Liver (tissue), 9 donors: ENCODE data around the gene SLC30A1. TPM values are rescaled to one million over a fixed set of nuclear protein-coding genes. Genes with fewer than 3 reads are reported as not detected.

Source experiments
- DNase-seq: peaks from one replicate; pipeline ENCODE4 v3.0.0-alpha.2; 2017; ENCODE audit warnings: low spot score
- H3K27ac ChIP-seq, 2 donors: one replicate each; pipeline ENCODE4 v1.7.0; 2013; ENCODE audit warnings: inconsistent platforms in 2 of 2, low read length in 2 of 2, control low read depth in 1 of 2, low read depth in 1 of 2, mild to moderate bottlenecking in 1 of 2
- H3K27me3 ChIP-seq, 4 donors: one replicate each; pipeline versions ENCODE4 v1.6.1 to v1.7.0; 2013; ENCODE audit warnings: low read length in 3 of 4, inconsistent platforms in 1 of 4, mild to moderate bottlenecking in 1 of 4, moderate library complexity in 1 of 4; ENCODE audit not compliant: control insufficient read depth in 4 of 4, insufficient read depth in 4 of 4
- H3K36me3 ChIP-seq, 4 donors: one replicate each; pipeline versions ENCODE4 v1.6.1 to v1.7.0; 2013; ENCODE audit warnings: low read length in 3 of 4, mild to moderate bottlenecking in 3 of 4, low read depth in 1 of 4, moderate library complexity in 1 of 4; ENCODE audit not compliant: control insufficient read depth in 4 of 4, insufficient read depth in 3 of 4
- H3K4me1 ChIP-seq, 4 donors: one replicate each; pipeline versions ENCODE4 v1.6.1 to v1.7.0; 2013; ENCODE audit warnings: low read length in 3 of 4, mild to moderate bottlenecking in 3 of 4, moderate library complexity in 1 of 4; ENCODE audit not compliant: control insufficient read depth in 4 of 4, insufficient read depth in 4 of 4
- H3K4me3 ChIP-seq, 3 donors: one replicate each; pipeline versions ENCODE4 v1.6.1 to v1.7.0; 2013; ENCODE audit warnings: low read length in 3 of 3, control low read depth in 1 of 3, low read depth in 1 of 3, mild to moderate bottlenecking in 1 of 3
- H3K9ac ChIP-seq, 2 donors: one replicate each; pipeline ENCODE4 v1.7.0; 2013; ENCODE audit warnings: low read length in 2 of 2, mild to moderate bottlenecking in 2 of 2, moderate library complexity in 2 of 2, control low read depth in 1 of 2, low read depth in 1 of 2
- H3K9me3 ChIP-seq, 4 donors: one replicate each; pipeline versions ENCODE4 v1.6.1 to v1.7.0; 2013; ENCODE audit warnings: low read length in 3 of 4; ENCODE audit not compliant: control insufficient read depth in 4 of 4
- CTCF ChIP-seq: fragments of 150-350 bp; IDR thresholded peaks from 2 replicates; pipeline ENCODE4 v1.5.1; 2017; ENCODE audit warnings: improper control_type of control experiment, low read depth, low read length; ENCODE audit not compliant: missing input control
- EGR1 ChIP-seq, 2 donors: IDR thresholded peaks; 2 replicates each; pipeline ENCODE4 v1.6.1; 2016 to 2018; ENCODE audit warnings: antibody characterized with exemption in 2 of 2, low read depth in 2 of 2
- FOXA1 ChIP-seq: IDR thresholded peaks from 2 replicates; pipeline ENCODE4 v1.6.1; 2016; ENCODE audit warnings: antibody characterized with exemption
- FOXA2 ChIP-seq: IDR thresholded peaks from 2 replicates; pipeline ENCODE4 v1.6.1; 2016; ENCODE audit warnings: antibody characterized with exemption
- GABPA ChIP-seq, 2 donors: IDR thresholded peaks in 1 of 2; conservative IDR thresholded peaks in 1 of 2; 2 replicates each; pipeline ENCODE4 v1.6.1; 2016; ENCODE audit warnings: antibody characterized with exemption in 2 of 2, mild to moderate bottlenecking in 1 of 2, moderate library complexity in 1 of 2
- HNF4A ChIP-seq, 2 donors: conservative IDR thresholded peaks; 2 replicates each; pipeline ENCODE4 v1.6.1; 2016; ENCODE audit warnings: antibody characterized with exemption in 2 of 2, mild to moderate bottlenecking in 2 of 2
- HNF4G ChIP-seq: IDR thresholded peaks from 2 replicates; pipeline ENCODE4 v1.6.1; 2016; ENCODE audit warnings: antibody characterized with exemption
- JUND ChIP-seq, 2 donors: IDR thresholded peaks; 2 replicates each; pipeline ENCODE4 v1.6.1; 2016; ENCODE audit warnings: antibody characterized with exemption in 2 of 2
- MAX ChIP-seq: IDR thresholded peaks from 2 replicates; pipeline ENCODE4 v1.6.1; 2016; ENCODE audit warnings: antibody characterized with exemption
- NR2F2 ChIP-seq: IDR thresholded peaks from 2 replicates; pipeline ENCODE4 v1.6.1; 2016; ENCODE audit warnings: antibody characterized with exemption
- RAD21 ChIP-seq, 2 donors: IDR thresholded peaks; 2 replicates each; pipeline ENCODE4 v1.6.1; 2016; ENCODE audit warnings: antibody characterized with exemption in 2 of 2, mild to moderate bottlenecking in 2 of 2
- REST ChIP-seq: IDR thresholded peaks from 2 replicates; pipeline ENCODE4 v1.6.1; 2016; ENCODE audit warnings: antibody characterized with exemption, mild to moderate bottlenecking
- RXRA ChIP-seq, 2 donors: IDR thresholded peaks; 2 replicates each; pipeline ENCODE4 v1.6.1; 2017 to 2018; ENCODE audit warnings: antibody characterized with exemption in 2 of 2, mild to moderate bottlenecking in 1 of 2
- SP1 ChIP-seq: IDR thresholded peaks from 2 replicates; pipeline ENCODE4 v1.6.1; 2018; ENCODE audit warnings: antibody characterized with exemption, mild to moderate bottlenecking
- TAF1 ChIP-seq: conservative IDR thresholded peaks from 2 replicates; pipeline ENCODE4 v1.6.1; 2016; ENCODE audit warnings: antibody characterized with exemption, mild to moderate bottlenecking
- YY1 ChIP-seq: IDR thresholded peaks from 2 replicates; pipeline ENCODE4 v1.6.1; 2016; ENCODE audit warnings: antibody characterized with exemption, mild to moderate bottlenecking
- WGBS: extraction: QIAGEN DNeasy Blood & Tissue Kit; methylation state at CpG from one replicate; pipeline ENCODE4 v1.1.7; 2013; 5-methylcytosine and 5-hydroxymethylcytosine counted together
- polyA plus RNA-seq, 2 donors: library from polyadenylated mRNA; stranded (reverse) in 1 of 2; unstranded in 1 of 2; fragments of 200-250 nt in 1 of 2; fragments of >200 nt in 1 of 2; fragmentation: Nextera tagmentation in 1 of 2; extraction: Ambion mirVana in 1 of 2; gene quantifications; one replicate each; pipeline versions ENCODE4 v1.2.1 to v1.2.3, GENCODE V29; 2013 to 2015
- total RNA-seq, 2 donors: library from RNA; depleted of rRNA; stranded (reverse); fragments of >200 nt; gene quantifications; one replicate each; pipeline ENCODE4 v1.2.3, GENCODE V29; 2014
- TF ChIP-seq, protein P1 (sequence below): IDR thresholded peaks from 2 replicates; pipeline ENCODE4 v1.6.1; 2016; ENCODE audit warnings: antibody characterized with exemption
- TF ChIP-seq, protein P2 (sequence below): IDR thresholded peaks from 2 replicates; pipeline ENCODE4 v1.6.1; 2016; ENCODE audit warnings: antibody characterized with exemption
- donor health status: healthy.
- donor health status: healthy.
- donor health status: healthy.
- donor health status: healthy.
- donor health status: healthy.

Gene SLC30A1
- total and polyA plus RNA-seq, 4 donors, result 14.9 to 83.3 (median 39.4) TPM

DNA sequence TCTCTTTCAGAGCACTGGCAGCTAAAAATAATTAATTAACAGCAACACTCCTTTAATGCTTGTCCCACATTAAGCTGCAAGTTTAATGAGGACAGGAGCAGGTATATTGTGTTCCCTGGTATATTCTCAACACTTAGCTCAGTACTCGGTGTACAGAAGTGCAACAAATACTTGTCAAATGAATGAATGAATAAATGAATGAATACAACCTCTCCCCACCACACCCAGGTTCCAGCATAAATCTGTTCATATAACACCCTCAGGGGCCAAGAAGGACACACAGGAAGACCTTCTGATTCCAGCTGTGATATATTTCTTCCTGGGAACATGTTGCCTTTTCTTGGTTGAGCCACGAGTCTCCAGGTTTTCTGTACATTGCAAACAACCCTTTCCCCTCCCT lies 48.9 kb downstream of the SLC30A1 start:
- Histone ChIP-seq H3K9me3 (no peaks in the 10 kb centered on the region), H3K36me3 (no peaks in the 10 kb centered on the region), H3K27ac (no peak overlapping the region), H3K27me3 (no peaks in the 10 kb centered on the region), H3K4me1 (peaks cover 0 to 14% (median 5%) of the 10 kb centered on the region in 4 donors), H3K9ac (no peak overlapping the region), H3K4me3 (no peak overlapping the region)
- WGBS, result 88% methylated on average over 2 of the region's 2 CpGs
- TF ChIP-seq HNF4G (no peak), TAF1 (no peak), HNF4A (conservative IDR thresholded peaks at IDR 0.05) (no peak), RAD21 (IDR thresholded peaks at IDR 0.05) (no peak)
- no peak for DNase-seq

DNA sequence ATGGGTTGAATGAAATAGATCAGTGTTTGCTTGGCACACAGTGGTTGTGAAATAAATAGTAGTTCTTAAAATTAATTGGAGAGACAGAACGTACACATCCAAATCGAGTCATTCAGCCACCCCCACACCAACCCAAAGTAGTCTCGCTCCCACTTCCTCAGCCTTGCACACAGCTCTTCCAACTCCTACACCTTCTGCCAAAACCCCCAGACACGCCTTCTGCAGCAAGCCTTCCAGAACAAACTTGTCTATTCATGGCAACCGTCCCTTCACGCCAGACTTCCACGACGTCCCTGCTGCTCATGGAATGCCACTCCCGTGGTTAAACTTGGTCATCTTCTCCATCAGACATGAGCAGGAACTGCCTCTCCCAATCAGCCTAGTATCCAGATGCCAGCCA lies 49.5 kb downstream of the SLC30A1 start:
- no peak overlapping the region for H3K27ac ChIP-seq
- no peaks in the 10 kb centered on the region for H3K9me3 ChIP-seq
- 55% methylated on average over 9 of the region's 9 CpGs for WGBS
- H3K9ac ChIP-seq, result no peak overlapping the region
- H3K4me1 ChIP-seq, result peaks cover 1 to 15% (median 6%) of the 10 kb centered on the region in 4 donors
- H3K4me3 ChIP-seq, result no peak overlapping the region
- no peak for TF ChIP-seq HNF4A (conservative IDR thresholded peaks at IDR 0.05)
- TF ChIP-seq EGR1 (IDR thresholded peaks at IDR 0.05; ENCODE audit: low read depth in 2 of 2), result no peak
- no peak for TF ChIP-seq FOXA2
- no peak for TF ChIP-seq RAD21 (IDR thresholded peaks at IDR 0.05)
- TF ChIP-seq REST, result no peak
- no peak for TF ChIP-seq RXRA (IDR thresholded peaks at IDR 0.05)
- no peak for TF ChIP-seq MAX
- no peak for TF ChIP-seq NR2F2
- no peak for TF ChIP-seq CTCF
- TF ChIP-seq HNF4G, result no peak
- DNase-seq, result no peak
- no peaks in the 10 kb centered on the region for H3K27me3 ChIP-seq
- no peaks in the 10 kb centered on the region for H3K36me3 ChIP-seq

DNA sequence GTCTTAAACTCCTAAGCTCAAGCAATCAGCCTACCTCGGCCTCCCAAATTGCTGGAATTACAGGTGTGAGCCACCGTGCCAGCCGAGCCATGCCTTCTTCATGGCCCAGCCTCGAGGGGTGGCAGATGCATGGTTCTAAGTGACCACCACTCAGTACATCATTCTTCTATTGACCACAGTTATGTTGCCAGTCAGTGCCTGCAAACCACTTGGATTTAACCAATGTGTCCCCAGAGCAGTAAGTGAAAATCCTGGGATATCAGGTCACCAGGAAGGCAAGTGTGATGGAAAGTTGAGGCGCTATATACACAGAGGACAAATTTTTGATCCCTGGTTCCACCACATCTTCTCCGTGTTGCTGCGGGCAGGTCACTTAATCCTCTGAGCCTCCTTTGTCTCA lies 50.0 kb downstream of the SLC30A1 start:
- Histone ChIP-seq H3K27ac (no peak overlapping the region), H3K9ac (no peak overlapping the region), H3K4me1 (peaks cover 3 to 19% (median 8%) of the 10 kb centered on the region in 4 donors), H3K36me3 (no peaks in the 10 kb centered on the region), H3K4me3 (no peak overlapping the region), H3K27me3 (no peaks in the 10 kb centered on the region), H3K9me3 (no peaks in the 10 kb centered on the region)
- 95% methylated on average over 7 of the region's 7 CpGs for WGBS
- no peak for DNase-seq
- TF ChIP-seq FOXA1 (no peak), JUND (IDR thresholded peaks at IDR 0.05) (no peak), HNF4G (no peak), YY1 (no peak), SP1 (no peak), MAX (no peak), RAD21 (IDR thresholded peaks at IDR 0.05) (no peak), NR2F2 (no peak), TAF1 (no peak), RXRA (IDR thresholded peaks at IDR 0.05) (no peak), GABPA (IDR thresholded peaks at IDR 0.05 in 1 of 2, conservative IDR thresholded peaks at IDR 0.05 in 1 of 2) (no peak), EGR1 (IDR thresholded peaks at IDR 0.05; ENCODE audit: low read depth in 2 of 2) (no peak)
- TF ChIP-seq, protein P1, sequence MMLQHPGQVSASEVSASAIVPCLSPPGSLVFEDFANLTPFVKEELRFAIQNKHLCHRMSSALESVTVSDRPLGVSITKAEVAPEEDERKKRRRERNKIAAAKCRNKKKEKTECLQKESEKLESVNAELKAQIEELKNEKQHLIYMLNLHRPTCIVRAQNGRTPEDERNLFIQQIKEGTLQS, result no peak
- TF ChIP-seq, protein P2, sequence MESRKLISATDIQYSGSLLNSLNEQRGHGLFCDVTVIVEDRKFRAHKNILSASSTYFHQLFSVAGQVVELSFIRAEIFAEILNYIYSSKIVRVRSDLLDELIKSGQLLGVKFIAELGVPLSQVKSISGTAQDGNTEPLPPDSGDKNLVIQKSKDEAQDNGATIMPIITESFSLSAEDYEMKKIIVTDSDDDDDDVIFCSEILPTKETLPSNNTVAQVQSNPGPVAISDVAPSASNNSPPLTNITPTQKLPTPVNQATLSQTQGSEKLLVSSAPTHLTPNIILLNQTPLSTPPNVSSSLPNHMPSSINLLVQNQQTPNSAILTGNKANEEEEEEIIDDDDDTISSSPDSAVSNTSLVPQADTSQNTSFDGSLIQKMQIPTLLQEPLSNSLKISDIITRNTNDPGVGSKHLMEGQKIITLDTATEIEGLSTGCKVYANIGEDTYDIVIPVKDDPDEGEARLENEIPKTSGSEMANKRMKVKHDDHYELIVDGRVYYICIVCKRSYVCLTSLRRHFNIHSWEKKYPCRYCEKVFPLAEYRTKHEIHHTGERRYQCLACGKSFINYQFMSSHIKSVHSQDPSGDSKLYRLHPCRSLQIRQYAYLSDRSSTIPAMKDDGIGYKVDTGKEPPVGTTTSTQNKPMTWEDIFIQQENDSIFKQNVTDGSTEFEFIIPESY, result no peak
